A673 (cell line): ENCODE results near the gene ARHGAP18. TPM values are rescaled to one million over a fixed set of nuclear protein-coding genes. Genes with fewer than 3 reads are reported as not detected.

Experiments
- BruUV-seq: library from RNA; stranded (reverse); fragments of 400-500 nt; replicated peaks from 2 replicates; lab custom pipeline; 2021; lab: Mats Ljungman, UMichigan
- CTCF ChIA-PET: fragments of 300-600 bp; sonication (Branson Sonifier 250); formaldehyde crosslinking; loops from one replicate; lab custom pipeline; 2022; ENCODE audit warnings: antibody characterized with exemption; lab: Charles Lee
- POLR2A ChIA-PET: fragments of 300-600 bp; sonication (Branson Sonifier 250); formaldehyde crosslinking; loops from one replicate; lab custom pipeline; 2022; ENCODE audit warnings: antibody characterized with exemption; ENCODE audit not compliant: low non-redundant PET; lab: Charles Lee
- DNase-seq: peaks from one replicate; pipeline ENCODE4 v3.0.0-alpha.2; 2015; ENCODE audit warnings: low spot score
- H3K27ac ChIP-seq: fragments of 200-600 bp; sonication (generic); 2 replicates; pipeline ENCODE4 v1.5.1; 2016; ENCODE audit warnings: mixed run types, low read depth, mild to moderate bottlenecking, mixed read lengths, antibody characterized with exemption, low read length; ENCODE audit not compliant: poor library complexity, severe bottlenecking
- H3K27me3 ChIP-seq: fragments of 200-600 bp; sonication (generic); replicated peaks from 2 replicates; pipeline ENCODE4 v1.6.1; 2017; ENCODE audit warnings: mixed run types, low read depth, mild to moderate bottlenecking, mixed read lengths, antibody characterized with exemption, low read length; ENCODE audit not compliant: insufficient read depth, poor library complexity
- H3K36me3 ChIP-seq: fragments of 200-600 bp; sonication (generic); 2 replicates; pipeline ENCODE4 v1.6.1; 2016; ENCODE audit warnings: mixed run types, mild to moderate bottlenecking, mixed read lengths, antibody characterized with exemption, low read length; ENCODE audit not compliant: insufficient read depth, poor library complexity, severe bottlenecking
- H3K4me1 ChIP-seq: fragments of 200-600 bp; sonication (generic); 2 replicates; pipeline ENCODE4 v1.6.1; 2017; ENCODE audit warnings: mixed run types, mild to moderate bottlenecking, mixed read lengths, antibody characterized with exemption, low read length; ENCODE audit not compliant: insufficient read depth, poor library complexity, severe bottlenecking
- H3K4me3 ChIP-seq: fragments of 200-600 bp; sonication (generic); 2 replicates; pipeline ENCODE4 v1.5.1; 2016; ENCODE audit warnings: low read depth, mixed run types, mild to moderate bottlenecking, mixed read lengths, low read length; ENCODE audit not compliant: poor library complexity, severe bottlenecking
- H3K9me3 ChIP-seq: fragments of 200-600 bp; sonication (generic); 2 replicates; pipeline ENCODE4 v1.6.1; 2016; ENCODE audit warnings: mixed run types, low read depth, mild to moderate bottlenecking, mixed read lengths, antibody characterized with exemption, low read length; ENCODE audit not compliant: poor library complexity, severe bottlenecking
- CTCF ChIP-seq: fragments of 300-800, 200-600 bp; sonication (generic); conservative IDR thresholded peaks from 2 replicates; pipeline ENCODE4 v1.5.1; 2017; ENCODE audit warnings: low read depth, mild to moderate bottlenecking, antibody characterized with exemption, low read length, moderate library complexity, mixed read lengths
- EZH2 ChIP-seq: fragments of 200-600 bp; sonication (generic); IDR thresholded peaks from 2 replicates; pipeline ENCODE4 v1.6.1; 2017; ENCODE audit warnings: borderline replicate concordance, low read depth, mild to moderate bottlenecking, mixed read lengths, antibody characterized with exemption, low read length; ENCODE audit not compliant: poor library complexity, severe bottlenecking
- intact Hi-C: fragments of 100-400 bp; cut with micrococcal nuclease; formaldehyde crosslinking; loops from one replicate; pipeline ENCODE4 v1.10.0; 2022; ENCODE audit not compliant: unreplicated experiment
- total RNA-seq: library from RNA; stranded (reverse); gene quantifications from 2 replicates; pipeline ENCODE4 v1.2.3, GENCODE V29; 2021

ARHGAP18 gene
- total RNA-seq, 1 experiment from 2014 or later: 14.2 TPM

GRCh38 chr6:129648819-129649491 lies 61.0 kb downstream of the ARHGAP18 start:
- no peak for DNase-seq
- Histone ChIP-seq H3K4me1 (peaks cover 30% of the 10 kb centered on the region), H3K9me3 (no peaks in the 10 kb centered on the region), H3K27ac (no peak overlapping the region), H3K4me3 (no peak overlapping the region), H3K36me3 (no peaks in the 10 kb centered on the region), H3K27me3 (no peaks in the 10 kb centered on the region)
- BruUV-seq: no TSS peak
- ChIA-PET CTCF (no interaction called here), POLR2A (interaction anchor here (0.7 kb wide), 1 partner anchor 33 kb away, joined by 5 read pairs; no protein-coding TSS in a partner anchor)
- TF ChIP-seq EZH2 (no peak), CTCF (no peak)
- intact Hi-C loops: no loop called here

- peaks cover 35% of the 10 kb centered on the region for H3K4me1 ChIP-seq
- intact Hi-C loops: no loop called here
- peak overlapping the region; percentile 8 for H3K27ac ChIP-seq
- no peak overlapping the region for H3K4me3 ChIP-seq
- BruUV-seq: no TSS peak
- no peak for DNase-seq
- TF ChIP-seq CTCF (no peak), EZH2 (no peak)
- CTCF ChIA-PET: no interaction called here
- no peaks in the 10 kb centered on the region for H3K9me3 ChIP-seq
- POLR2A ChIA-PET: no interaction called here
- no peaks in the 10 kb centered on the region for H3K36me3 ChIP-seq
- no peaks in the 10 kb centered on the region for H3K27me3 ChIP-seq
Observed at GRCh38 chr6:129647044-129647443, 62.9 kb downstream of the ARHGAP18 start.

- no TSS peak for BruUV-seq
- CTCF ChIA-PET: no interaction called here
- TF ChIP-seq CTCF: no peak
- TF ChIP-seq EZH2: no peak
- Histone ChIP-seq H3K9me3 (no peaks in the 10 kb centered on the region), H3K4me3 (no peak overlapping the region), H3K27me3 (no peaks in the 10 kb centered on the region), H3K4me1 (peaks cover 35% of the 10 kb centered on the region), H3K27ac (peak overlapping the region; percentile 8), H3K36me3 (no peaks in the 10 kb centered on the region)
- POLR2A ChIA-PET: no interaction called here
- DNase-seq: no peak
- intact Hi-C loops: no loop called here
Observed at GRCh38 chr6:129646642-129647041, 63.3 kb downstream of the ARHGAP18 start.
